ENCODE measurements around the gene CD302. TPM values are rescaled to one million over a fixed set of nuclear protein-coding genes. Genes with fewer than 3 reads are reported as not detected.

The CD302 gene
- total and polyA plus RNA-seq, 2 of the 4 experiments (the other 2 are of a cell fraction), result 3.8 to 4.0 TPM

DNA sequence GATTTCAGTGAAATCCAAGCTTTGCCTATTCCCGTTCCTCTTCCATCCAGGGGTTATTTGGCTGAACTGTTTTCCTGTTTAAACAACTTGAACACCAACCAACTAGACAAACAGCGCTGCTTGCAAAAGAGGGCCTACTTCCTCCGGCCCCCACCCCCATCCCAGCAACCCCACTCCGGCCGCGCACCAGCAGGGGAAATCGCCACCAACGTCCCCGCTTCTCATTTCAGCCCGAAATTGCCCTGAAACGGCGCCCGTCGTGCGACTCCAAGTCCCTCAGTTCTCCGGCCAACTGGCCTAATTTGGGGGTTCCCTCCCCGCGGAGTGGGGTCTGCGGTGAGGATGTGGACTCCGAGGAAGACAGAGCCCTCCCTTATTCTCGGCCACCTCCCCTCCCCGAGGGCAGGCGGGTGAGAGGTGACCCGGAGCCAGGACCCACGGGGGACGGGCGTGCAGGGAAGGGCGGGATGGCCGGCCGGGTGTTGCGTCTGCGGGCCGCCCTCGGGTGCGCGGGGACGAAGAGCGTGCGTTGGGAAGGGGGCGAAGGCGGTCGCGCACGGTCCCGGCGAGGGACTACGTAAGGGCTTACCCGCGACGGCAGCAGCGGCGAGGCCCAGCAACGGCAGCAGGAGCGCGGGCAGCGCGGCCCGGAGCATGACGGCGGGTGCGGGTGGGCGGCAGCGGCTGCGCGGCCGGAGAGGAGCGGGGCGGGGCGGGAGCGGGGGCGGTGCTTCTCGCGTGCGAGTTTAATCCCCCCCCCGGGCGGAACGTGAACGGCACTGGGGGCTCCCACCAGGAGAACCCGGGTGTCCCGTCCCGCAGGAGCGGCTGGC lies at the start of gene CD302 (continued):
- TF ChIP-seq, protein P1, sequence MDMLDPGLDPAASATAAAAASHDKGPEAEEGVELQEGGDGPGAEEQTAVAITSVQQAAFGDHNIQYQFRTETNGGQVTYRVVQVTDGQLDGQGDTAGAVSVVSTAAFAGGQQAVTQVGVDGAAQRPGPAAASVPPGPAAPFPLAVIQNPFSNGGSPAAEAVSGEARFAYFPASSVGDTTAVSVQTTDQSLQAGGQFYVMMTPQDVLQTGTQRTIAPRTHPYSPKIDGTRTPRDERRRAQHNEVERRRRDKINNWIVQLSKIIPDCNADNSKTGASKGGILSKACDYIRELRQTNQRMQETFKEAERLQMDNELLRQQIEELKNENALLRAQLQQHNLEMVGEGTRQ (IDR thresholded peaks at IDR 0.05; ENCODE audit: low read depth, low read length), result no peak
- TF ChIP-seq MAZ (IDR thresholded peaks at IDR 0.05; ENCODE audit: borderline replicate concordance, low read depth, low read length) (peak; percentile 60), RAD21 (IDR thresholded peaks at IDR 0.05; ENCODE audit: low read length) (no peak), SMC3 (IDR thresholded peaks at IDR 0.05; ENCODE audit: low read depth, low read length) (no peak), RFX5 (IDR thresholded peaks at IDR 0.05; ENCODE audit: low read depth, low read length) (no peak)
